Breast epithelium (tissue), 4 donors: ENCODE results near the gene MUC4. TPM values are rescaled to one million over a fixed set of nuclear protein-coding genes. Genes with fewer than 3 reads are reported as not detected.

Source experiments
- DNase-seq, 2 donors: peaks; one replicate each; pipeline ENCODE4 v3.0.0-alpha.2; 2019; ENCODE audit warnings: low spot score in 2 of 2
- H3K27ac ChIP-seq, 2 donors: fragments of 200-600 bp; sonication (generic) in 1 of 2; one replicate each; pipeline ENCODE4 v1.5.1; 2016 to 2019; ENCODE audit warnings: mild to moderate bottlenecking in 1 of 2
- H3K27me3 ChIP-seq, 2 donors: fragments of 200-600 bp; sonication (generic) in 1 of 2; one replicate each; pipeline versions ENCODE4 v1.5.1 to v1.6.0; 2017 to 2019; ENCODE audit warnings: control low read depth in 1 of 2, mild to moderate bottlenecking in 1 of 2
- H3K36me3 ChIP-seq: fragments of 200-600 bp; one replicate; pipeline ENCODE4 v1.5.1; 2019
- H3K4me1 ChIP-seq, 2 donors: fragments of 200-600 bp; sonication (generic); one replicate each; pipeline ENCODE4 v1.5.1; 2016 to 2019; ENCODE audit warnings: control low read depth in 1 of 2
- H3K4me3 ChIP-seq, 3 donors: fragments of 200-600 bp; sonication (generic); 1 replicate in 2 of 3; 2 replicates in 1 of 3; pipeline ENCODE4 v1.5.1; 2016 to 2019; ENCODE audit warnings: mild to moderate bottlenecking in 3 of 3, moderate library complexity in 2 of 3
- H3K9me3 ChIP-seq, 2 donors: fragments of 200-600 bp; sonication (generic) in 1 of 2; one replicate each; pipeline ENCODE4 v1.5.1; 2016 to 2019; ENCODE audit warnings: control low read depth in 1 of 2
- CTCF ChIP-seq, 3 donors: fragments of 450-650 bp; IDR thresholded peaks; one replicate each; pipeline ENCODE4 v1.5.1; 2016 to 2017; ENCODE audit warnings: antibody characterized with exemption in 3 of 3, mild to moderate bottlenecking in 3 of 3, moderate library complexity in 3 of 3
- POLR2A ChIP-seq: fragments of 450-650 bp; IDR thresholded peaks from one replicate; pipeline ENCODE4 v1.6.1; 2016; ENCODE audit warnings: antibody characterized with exemption, mild to moderate bottlenecking, moderate library complexity
- POLR2AphosphoS5 ChIP-seq, 3 donors: sonication (generic); formaldehyde crosslinking; IDR thresholded peaks; one replicate each; pipeline ENCODE4 v1.6.1; 2017; ENCODE audit warnings: antibody characterized with exemption in 3 of 3
- intact Hi-C: fragments of 100-400 bp; cut with DNase I; formaldehyde crosslinking; loops from one replicate; pipeline ENCODE4 v1.15.1; 2023; ENCODE audit warnings: low total_unique reads
- total RNA-seq, 3 donors: library from RNA; depleted of rRNA; stranded (reverse); fragments of >200 nt; gene quantifications; one replicate each; pipeline ENCODE4 v1.1.0, GENCODE V29; 2016

Gene MUC4
- total RNA-seq, 3 donors from 2014 or later, result under 0.01 to 1.3 TPM; not detected in 1

GRCh38 chr3:195810455-195810845 lies 1.3 kb downstream of the MUC4 start:
- no peak overlapping the region for H3K27ac ChIP-seq
- H3K27me3 ChIP-seq, result peaks cover 0 to 13% of the 10 kb centered on the region in 2 donors
- intact Hi-C loops, result no loop called here
- TF ChIP-seq CTCF (IDR thresholded peaks at IDR 0.05) (no peak), POLR2A (no peak), POLR2AphosphoS5 (IDR thresholded peaks at IDR 0.05) (no peak)
- no peak overlapping the region for H3K4me3 ChIP-seq
- H3K36me3 ChIP-seq, result no peaks in the 10 kb centered on the region
- no peaks in the 10 kb centered on the region for H3K9me3 ChIP-seq
- peak in 1 of 2 donors; percentile 25 for DNase-seq
- H3K4me1 ChIP-seq, result no peaks in the 10 kb centered on the region

- intact Hi-C loops, result no loop called here
- TF ChIP-seq POLR2A, result no peak
- no peak for TF ChIP-seq POLR2AphosphoS5 (IDR thresholded peaks at IDR 0.05)
- no peak for TF ChIP-seq CTCF (IDR thresholded peaks at IDR 0.05)
- H3K4me1 ChIP-seq, result no peaks in the 10 kb centered on the region
- peak in 1 of 2 donors; percentile 43 for DNase-seq
- H3K27ac ChIP-seq, result no peak overlapping the region
- peaks cover 0 to 13% of the 10 kb centered on the region in 2 donors for H3K27me3 ChIP-seq
- H3K9me3 ChIP-seq, result no peaks in the 10 kb centered on the region
- H3K4me3 ChIP-seq, result no peak overlapping the region
- H3K36me3 ChIP-seq, result no peaks in the 10 kb centered on the region
These were observed 1.8 kb downstream of the MUC4 start for GRCh38 chr3:195809796-195810454.

GRCh38 chr3:195809291-195809785 lies 2.4 kb downstream of the MUC4 start:
- no peaks in the 10 kb centered on the region for H3K9me3 ChIP-seq
- H3K27me3 ChIP-seq, result peaks cover 0 to 13% of the 10 kb centered on the region in 2 donors
- no peaks in the 10 kb centered on the region for H3K36me3 ChIP-seq
- DNase-seq, result peak in 1 of 2 donors; percentile 38
- no peak overlapping the region for H3K4me3 ChIP-seq
- H3K27ac ChIP-seq, result no peak overlapping the region
- no peaks in the 10 kb centered on the region for H3K4me1 ChIP-seq
- TF ChIP-seq POLR2AphosphoS5 (IDR thresholded peaks at IDR 0.05) (no peak), CTCF (IDR thresholded peaks at IDR 0.05) (no peak), POLR2A (no peak)
- intact Hi-C loops, result no loop called here

GRCh38 chr3:195808741-195809290 lies 2.9 kb downstream of the MUC4 start:
- no peaks in the 10 kb centered on the region for H3K36me3 ChIP-seq
- no peak overlapping the region for H3K27ac ChIP-seq
- peaks cover 0 to 13% of the 10 kb centered on the region in 2 donors for H3K27me3 ChIP-seq
- no peaks in the 10 kb centered on the region for H3K9me3 ChIP-seq
- TF ChIP-seq CTCF (IDR thresholded peaks at IDR 0.05) (no peak), POLR2A (no peak), POLR2AphosphoS5 (IDR thresholded peaks at IDR 0.05) (no peak)
- intact Hi-C loops, result no loop called here
- H3K4me3 ChIP-seq, result no peak overlapping the region
- peak in 1 of 2 donors; percentile 24 for DNase-seq
- no peaks in the 10 kb centered on the region for H3K4me1 ChIP-seq

- no peak overlapping the region for H3K27ac ChIP-seq
- intact Hi-C loops, result no loop called here
- H3K9me3 ChIP-seq, result no peaks in the 10 kb centered on the region
- H3K4me3 ChIP-seq, result no peak overlapping the region
- no peak for TF ChIP-seq POLR2AphosphoS5 (IDR thresholded peaks at IDR 0.05)
- no peak for TF ChIP-seq POLR2A
- no peak for TF ChIP-seq CTCF (IDR thresholded peaks at IDR 0.05)
- peak in 1 of 2 donors; percentile 33 for DNase-seq
- peaks cover 0 to 13% of the 10 kb centered on the region in 2 donors for H3K27me3 ChIP-seq
- no peaks in the 10 kb centered on the region for H3K36me3 ChIP-seq
- H3K4me1 ChIP-seq, result no peaks in the 10 kb centered on the region
These were observed 4.0 kb downstream of the MUC4 start for GRCh38 chr3:195807681-195808121.
